ENCODE results near the gene LRRC26. TPM values are rescaled to one million over a fixed set of nuclear protein-coding genes. Genes with fewer than 3 reads are reported as not detected.

Gene LRRC26
- total and polyA plus RNA-seq, 2 of the 13 experiments (the other 11 are each of a cell fraction or from before 2014, with no cell fraction given): not detected

DNA sequence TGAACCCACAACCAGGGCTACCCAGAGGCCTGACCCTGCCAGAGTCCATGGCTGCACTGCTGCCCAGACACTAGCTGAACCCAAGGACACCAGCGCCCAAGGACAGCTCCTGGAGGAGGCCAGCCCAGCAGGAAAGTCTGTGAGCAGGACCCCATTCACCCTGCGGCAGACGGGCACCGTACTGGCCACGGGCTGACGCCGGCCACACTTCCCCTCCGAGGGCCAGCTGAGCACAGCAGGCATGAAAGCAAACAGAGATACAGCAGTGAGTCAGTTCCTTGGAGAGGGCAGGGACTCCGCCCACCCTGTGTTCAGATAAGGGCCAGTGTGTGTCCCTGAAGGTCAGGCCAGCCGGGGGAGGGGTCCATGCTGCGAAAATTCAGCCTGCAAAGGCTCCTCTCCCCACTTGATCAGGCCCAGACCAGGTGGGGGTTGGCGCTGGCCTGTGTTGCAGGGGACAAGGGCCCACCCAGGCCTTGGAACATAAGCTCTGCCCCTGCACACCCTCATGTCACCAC lies 49.0 kb upstream of the LRRC26 start (continued):
- TF ChIP-seq DMTF1 (CRISPR knock-in tag; IDR thresholded peaks at IDR 0.05) (no peak), ZNF546 (CRISPR knock-in tag; conservative IDR thresholded peaks at IDR 0.05) (0 out of 2 replicates have a peak, but pooled peaks have one; percentile 60), KLF16 (CRISPR knock-in tag; IDR thresholded peaks at IDR 0.05) (0 out of 4 replicates have a peak, but pooled peaks of 1 of the 2 experiments have one; percentile 20), ZNF788 (CRISPR knock-in tag; IDR thresholded peaks at IDR 0.05; ENCODE audit: borderline replicate concordance) (0 out of 2 replicates have a peak, but pooled peaks have one; percentile 9), ZNF607 (CRISPR knock-in tag; IDR thresholded peaks at IDR 0.05; ENCODE audit: borderline replicate concordance) (peak; percentile 53; the same call in 1 of the 2 replicates), ZNF501 (CRISPR knock-in tag; IDR thresholded peaks at IDR 0.05) (peak; percentile 77), HDAC1 (CRISPR knock-in tag; IDR thresholded peaks at IDR 0.05) (peak; percentile 79), HNF4G (IDR thresholded peaks at IDR 0.05; ENCODE audit: borderline replicate concordance, low read depth, low read length) (no peak), HNF4G (CRISPR knock-in tag; IDR thresholded peaks at IDR 0.05; ENCODE audit: borderline replicate concordance, low read depth) (no peak), ZNF724P (CRISPR knock-in tag; IDR thresholded peaks at IDR 0.05; ENCODE audit: borderline replicate concordance) (0 out of 2 replicates have a peak, but pooled peaks have one; percentile 27), SP2 (CRISPR knock-in tag; IDR thresholded peaks at IDR 0.05) (peak; percentile 47; the same call in 1 of the 2 replicates), BRD4 (CRISPR knock-in tag; IDR thresholded peaks at IDR 0.05) (no peak), HDAC2 (CRISPR knock-in tag; IDR thresholded peaks at IDR 0.05) (peak; percentile 75), ZNF350 (CRISPR knock-in tag; IDR thresholded peaks at IDR 0.05; ENCODE audit: borderline replicate concordance, low read depth) (peak; percentile 71; the same call in 1 of the 2 replicates), ZNF432 (CRISPR knock-in tag; IDR thresholded peaks at IDR 0.05; ENCODE audit: borderline replicate concordance) (no peak), HIC2 (CRISPR knock-in tag; IDR thresholded peaks at IDR 0.05; ENCODE audit: low read depth) (peak; percentile 91), ZNF121 (CRISPR knock-in tag; IDR thresholded peaks at IDR 0.05) (no peak), HOXA7 (CRISPR knock-in tag; IDR thresholded peaks at IDR 0.05) (no peak), FOXC1 (CRISPR knock-in tag; IDR thresholded peaks at IDR 0.05; ENCODE audit: borderline replicate concordance) (0 out of 2 replicates have a peak, but pooled peaks have one; percentile 26), ZC3H13 (CRISPR knock-in tag; IDR thresholded peaks at IDR 0.05) (peak; percentile 86)
- TF ChIP-seq, protein P1, sequence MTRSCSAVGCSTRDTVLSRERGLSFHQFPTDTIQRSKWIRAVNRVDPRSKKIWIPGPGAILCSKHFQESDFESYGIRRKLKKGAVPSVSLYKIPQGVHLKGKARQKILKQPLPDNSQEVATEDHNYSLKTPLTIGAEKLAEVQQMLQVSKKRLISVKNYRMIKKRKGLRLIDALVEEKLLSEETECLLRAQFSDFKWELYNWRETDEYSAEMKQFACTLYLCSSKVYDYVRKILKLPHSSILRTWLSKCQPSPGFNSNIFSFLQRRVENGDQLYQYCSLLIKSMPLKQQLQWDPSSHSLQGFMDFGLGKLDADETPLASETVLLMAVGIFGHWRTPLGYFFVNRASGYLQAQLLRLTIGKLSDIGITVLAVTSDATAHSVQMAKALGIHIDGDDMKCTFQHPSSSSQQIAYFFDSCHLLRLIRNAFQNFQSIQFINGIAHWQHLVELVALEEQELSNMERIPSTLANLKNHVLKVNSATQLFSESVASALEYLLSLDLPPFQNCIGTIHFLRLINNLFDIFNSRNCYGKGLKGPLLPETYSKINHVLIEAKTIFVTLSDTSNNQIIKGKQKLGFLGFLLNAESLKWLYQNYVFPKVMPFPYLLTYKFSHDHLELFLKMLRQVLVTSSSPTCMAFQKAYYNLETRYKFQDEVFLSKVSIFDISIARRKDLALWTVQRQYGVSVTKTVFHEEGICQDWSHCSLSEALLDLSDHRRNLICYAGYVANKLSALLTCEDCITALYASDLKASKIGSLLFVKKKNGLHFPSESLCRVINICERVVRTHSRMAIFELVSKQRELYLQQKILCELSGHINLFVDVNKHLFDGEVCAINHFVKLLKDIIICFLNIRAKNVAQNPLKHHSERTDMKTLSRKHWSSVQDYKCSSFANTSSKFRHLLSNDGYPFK (CRISPR knock-in tag; IDR thresholded peaks at IDR 0.05; ENCODE audit: borderline replicate concordance): peak; percentile 26; the same call in 1 of the 2 replicates
- TF ChIP-seq, protein P2, sequence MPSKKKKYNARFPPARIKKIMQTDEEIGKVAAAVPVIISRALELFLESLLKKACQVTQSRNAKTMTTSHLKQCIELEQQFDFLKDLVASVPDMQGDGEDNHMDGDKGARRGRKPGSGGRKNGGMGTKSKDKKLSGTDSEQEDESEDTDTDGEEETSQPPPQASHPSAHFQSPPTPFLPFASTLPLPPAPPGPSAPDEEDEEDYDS (CRISPR knock-in tag; IDR thresholded peaks at IDR 0.05): peak; percentile 39; the same call in 1 of the 2 replicates

All from HepG2 (cell line).